ENCODE measurements around the gene ANKRD44.
A peak's percentile ranks its signal among the peaks of the same experiment; 100 is the strongest.

ANKRD44 gene

GRCh38 chr2:197207598-197207997 lies 103.0 kb downstream of the ANKRD44 start:
- no peak for DNase-seq (ENCODE audit: low spot score)

GRCh38 chr2:197207106-197207505 lies 103.5 kb downstream of the ANKRD44 start:
- DNase-seq (ENCODE audit: low spot score) = peak; percentile 16

- DNase-seq (ENCODE audit: low spot score) = no peak
Measured at GRCh38 chr2:197205585-197206215, 104.9 kb downstream of the ANKRD44 start.

GRCh38 chr2:197204519-197205250 lies 105.9 kb downstream of the ANKRD44 start:
- DNase-seq (ENCODE audit: low spot score) = no peak

GRCh38 chr2:197201874-197202273 lies 108.7 kb downstream of the ANKRD44 start:
- DNase-seq (ENCODE audit: low spot score) = no peak

- no peak for DNase-seq (ENCODE audit: low spot score)
Measured at GRCh38 chr2:197200762-197201058, 109.9 kb downstream of the ANKRD44 start.

- no peak for DNase-seq (ENCODE audit: low spot score)
Measured at GRCh38 chr2:197200051-197200761, 110.4 kb downstream of the ANKRD44 start.

GRCh38 chr2:197198890-197199289 lies 111.7 kb downstream of the ANKRD44 start:
- DNase-seq (ENCODE audit: low spot score) = no peak

GRCh38 chr2:197197895-197198311 lies 112.7 kb downstream of the ANKRD44 start:
- no peak for DNase-seq (ENCODE audit: low spot score)

- DNase-seq (ENCODE audit: low spot score) = no peak
Measured at GRCh38 chr2:197196541-197197180, 113.9 kb downstream of the ANKRD44 start.

GRCh38 chr2:197195518-197195917 lies 115.1 kb downstream of the ANKRD44 start:
- DNase-seq (ENCODE audit: low spot score) = no peak

- no peak for DNase-seq (ENCODE audit: low spot score)
Measured at GRCh38 chr2:197191940-197192322, 118.6 kb downstream of the ANKRD44 start.

GRCh38 chr2:197191177-197191939 lies 119.2 kb downstream of the ANKRD44 start:
- DNase-seq (ENCODE audit: low spot score) = peak; percentile 52

GRCh38 chr2:197190100-197190432 lies 120.5 kb downstream of the ANKRD44 start:
- DNase-seq (ENCODE audit: low spot score) = no peak

GRCh38 chr2:197189426-197190099 lies 121.0 kb downstream of the ANKRD44 start:
- no peak for DNase-seq (ENCODE audit: low spot score)

- DNase-seq (ENCODE audit: low spot score) = no peak
Measured at GRCh38 chr2:197185676-197186075, 124.9 kb downstream of the ANKRD44 start.

- no peak for DNase-seq (ENCODE audit: low spot score)
Measured at GRCh38 chr2:197184959-197185586, 125.5 kb downstream of the ANKRD44 start.

GRCh38 chr2:197183355-197183754 lies 127.2 kb downstream of the ANKRD44 start:
- no peak for DNase-seq (ENCODE audit: low spot score)

- DNase-seq (ENCODE audit: low spot score) = no peak
Measured at GRCh38 chr2:197182668-197183067, 127.9 kb downstream of the ANKRD44 start.

- no peak for DNase-seq (ENCODE audit: low spot score)
Measured at GRCh38 chr2:197181491-197181890, 129.1 kb downstream of the ANKRD44 start.

Measured in AG08395 (cell line).